Hypothalamus (tissue), 51 donors: ENCODE data around the gene ADAMTS19.
"Not testable (repeated sequence)": the region's sequence is repeated elsewhere in the genome, so short reads cannot be mapped to it uniquely, and the experiment has no call there.

ENCODE experiments used
- DNase-seq, 51 donors: peaks; one replicate each; lab custom pipeline; 2025; lab: John Stamatoyannopoulos, UW

Gene ADAMTS19

GRCh38 chr5:129459777-129460671 lies at the start of gene ADAMTS19:
ADAMTS19 (plus strand) TSS chr5:129460298; CDS start chr5:129460392, 94 bp downstream.
- DNase-seq = peak in 34 of 51 donors; percentile 2 to 51 (median 22)

GRCh38 chr5:129410488-129410887 lies 49.6 kb upstream of the ADAMTS19 start:
- DNase-seq = no peak

GRCh38 chr5:129412721-129413120 lies 47.4 kb upstream of the ADAMTS19 start:
- no peak for DNase-seq

- DNase-seq = no peak
Measured at GRCh38 chr5:129413570-129413969, 46.5 kb upstream of the ADAMTS19 start.

GRCh38 chr5:129419292-129419691 lies 40.8 kb upstream of the ADAMTS19 start:
- no peak for DNase-seq

GRCh38 chr5:129425031-129425430 lies 35.1 kb upstream of the ADAMTS19 start:
- DNase-seq = no peak

GRCh38 chr5:129426071-129426470 lies 34.0 kb upstream of the ADAMTS19 start:
- no peak for DNase-seq

GRCh38 chr5:129428636-129429035 lies 31.5 kb upstream of the ADAMTS19 start:
- not testable (repeated sequence) for DNase-seq

GRCh38 chr5:129431406-129431805 lies 28.7 kb upstream of the ADAMTS19 start:
- DNase-seq = no peak

- no peak for DNase-seq
Measured at GRCh38 chr5:129438322-129438721, 21.8 kb upstream of the ADAMTS19 start.

GRCh38 chr5:129440424-129440823 lies 19.7 kb upstream of the ADAMTS19 start:
- no peak for DNase-seq

- DNase-seq = no peak
Measured at GRCh38 chr5:129441096-129441495, 19.0 kb upstream of the ADAMTS19 start.

GRCh38 chr5:129445379-129445778 lies 14.7 kb upstream of the ADAMTS19 start:
- no peak for DNase-seq

GRCh38 chr5:129447968-129448367 lies 12.1 kb upstream of the ADAMTS19 start:
- no peak for DNase-seq

GRCh38 chr5:129448654-129449053 lies 11.4 kb upstream of the ADAMTS19 start:
- DNase-seq = no peak

- DNase-seq = no peak
Measured at GRCh38 chr5:129454461-129454860, 5.6 kb upstream of the ADAMTS19 start.

GRCh38 chr5:129459450-129459776 lies 685 bp upstream of the ADAMTS19 start:
- DNase-seq = peak in 2 of 51 donors; percentile 11 to 21

GRCh38 chr5:129460672-129460935 lies 506 bp downstream of the ADAMTS19 start:
- DNase-seq = peak in 1 of 51 donors; percentile 28

- peak in 32 of 51 donors; percentile 1 to 67 (median 23) for DNase-seq
Measured at GRCh38 chr5:129460936-129461710, 1.0 kb downstream of the ADAMTS19 start.

- DNase-seq = no peak
Measured at GRCh38 chr5:129461711-129462332, 1.7 kb downstream of the ADAMTS19 start.

GRCh38 chr5:129465776-129466344 lies 5.8 kb downstream of the ADAMTS19 start:
- no peak for DNase-seq
